ENCODE measurements around the gene CCDC178.

Gene CCDC178

GRCh38 chr18:33107511-33107910 lies 333.0 kb downstream of the CCDC178 start:
- no peak overlapping the region for H3K4me3 ChIP-seq (ENCODE audit: low read length)
- TF ChIP-seq ZNF274 (IDR thresholded peaks at IDR 0.05; ENCODE audit: low read depth, low read length) = no peak

GRCh38 chr18:33101316-33101715 lies 339.2 kb downstream of the CCDC178 start:
- H3K4me3 ChIP-seq (ENCODE audit: low read length) = no peak overlapping the region
- no peak for TF ChIP-seq ZNF274 (IDR thresholded peaks at IDR 0.05; ENCODE audit: low read depth, low read length)

- H3K4me3 ChIP-seq (ENCODE audit: low read length) = no peak overlapping the region
- TF ChIP-seq ZNF274 (IDR thresholded peaks at IDR 0.05; ENCODE audit: low read depth, low read length) = no peak
Measured at GRCh38 chr18:33099626-33100025, 340.9 kb downstream of the CCDC178 start.

- no peak for TF ChIP-seq ZNF274 (IDR thresholded peaks at IDR 0.05; ENCODE audit: low read depth, low read length)
- no peak overlapping the region for H3K4me3 ChIP-seq (ENCODE audit: low read length)
Measured at GRCh38 chr18:33097126-33097525, 343.4 kb downstream of the CCDC178 start.

GRCh38 chr18:33090461-33090860 lies 350.1 kb downstream of the CCDC178 start:
- no peak overlapping the region for H3K4me3 ChIP-seq (ENCODE audit: low read length)
- TF ChIP-seq ZNF274 (IDR thresholded peaks at IDR 0.05; ENCODE audit: low read depth, low read length) = no peak

GRCh38 chr18:33076601-33077000 lies 363.9 kb downstream of the CCDC178 start:
- no peak for TF ChIP-seq ZNF274 (IDR thresholded peaks at IDR 0.05; ENCODE audit: low read depth, low read length)
- no peak overlapping the region for H3K4me3 ChIP-seq (ENCODE audit: low read length)

GRCh38 chr18:33074125-33074524 lies 366.4 kb downstream of the CCDC178 start:
- H3K4me3 ChIP-seq (ENCODE audit: low read length) = no peak overlapping the region
- TF ChIP-seq ZNF274 (IDR thresholded peaks at IDR 0.05; ENCODE audit: low read depth, low read length) = no peak

- H3K4me3 ChIP-seq (ENCODE audit: low read length) = no peak overlapping the region
- TF ChIP-seq ZNF274 (IDR thresholded peaks at IDR 0.05; ENCODE audit: low read depth, low read length) = no peak
Measured at GRCh38 chr18:33062834-33063364, 377.6 kb downstream of the CCDC178 start.

- no peak for TF ChIP-seq ZNF274 (IDR thresholded peaks at IDR 0.05; ENCODE audit: low read depth, low read length)
- no peak overlapping the region for H3K4me3 ChIP-seq (ENCODE audit: low read length)
Measured at GRCh38 chr18:33052886-33053285, 387.6 kb downstream of the CCDC178 start.

GRCh38 chr18:33051407-33051806 lies 389.1 kb downstream of the CCDC178 start:
- TF ChIP-seq ZNF274 (IDR thresholded peaks at IDR 0.05; ENCODE audit: low read depth, low read length) = no peak
- no peak overlapping the region for H3K4me3 ChIP-seq (ENCODE audit: low read length)

- TF ChIP-seq ZNF274 (IDR thresholded peaks at IDR 0.05; ENCODE audit: low read depth, low read length) = no peak
- no peak overlapping the region for H3K4me3 ChIP-seq (ENCODE audit: low read length)
Measured at GRCh38 chr18:33040213-33040612, 400.3 kb downstream of the CCDC178 start.

GRCh38 chr18:33034945-33035344 lies 405.6 kb downstream of the CCDC178 start:
- no peak overlapping the region for H3K4me3 ChIP-seq (ENCODE audit: low read length)
- TF ChIP-seq ZNF274 (IDR thresholded peaks at IDR 0.05; ENCODE audit: low read depth, low read length) = no peak

- no peak for TF ChIP-seq ZNF274 (IDR thresholded peaks at IDR 0.05; ENCODE audit: low read depth, low read length)
- no peak overlapping the region for H3K4me3 ChIP-seq (ENCODE audit: low read length)
Measured at GRCh38 chr18:33034212-33034611, 406.3 kb downstream of the CCDC178 start.

GRCh38 chr18:33022370-33022769 lies 418.2 kb downstream of the CCDC178 start:
- H3K4me3 ChIP-seq (ENCODE audit: low read length) = no peak overlapping the region
- no peak for TF ChIP-seq ZNF274 (IDR thresholded peaks at IDR 0.05; ENCODE audit: low read depth, low read length)

- no peak for TF ChIP-seq ZNF274 (IDR thresholded peaks at IDR 0.05; ENCODE audit: low read depth, low read length)
- no peak overlapping the region for H3K4me3 ChIP-seq (ENCODE audit: low read length)
Measured at GRCh38 chr18:33020877-33021276, 419.6 kb downstream of the CCDC178 start.

Data from GM08714 (cell line).